Left ventricle myocardium inferior (tissue), 1 donor: ENCODE data around the gene RARG. TPM values are rescaled to one million over a fixed set of nuclear protein-coding genes. Genes with fewer than 3 reads are reported as not detected.

Source experiments
- DNase-seq: peaks from one replicate; pipeline ENCODE4 v3.0.0-alpha.2; 2020
- H3K27ac ChIP-seq: fragments of 200-600 bp; replicated peaks from 2 replicates; pipeline ENCODE4 v1.8.0; 2021
- H3K27me3 ChIP-seq: fragments of 200-600 bp; 2 replicates; pipeline ENCODE4 v1.8.0; 2021; ENCODE audit warnings: low read depth
- H3K36me3 ChIP-seq: fragments of 200-600 bp; 2 replicates; pipeline ENCODE4 v1.8.0; 2021
- H3K4me1 ChIP-seq: fragments of 200-600 bp; 2 replicates; pipeline ENCODE4 v1.8.0; 2021
- H3K4me3 ChIP-seq: fragments of 200-600 bp; 2 replicates; pipeline ENCODE4 v1.8.0; 2021; ENCODE audit warnings: mild to moderate bottlenecking, moderate library complexity
- H3K9me3 ChIP-seq: fragments of 200-600 bp; replicated peaks from 2 replicates; pipeline ENCODE4 v1.8.0; 2021
- CTCF ChIP-seq: fragments of 200-600 bp; IDR thresholded peaks from 2 replicates; pipeline ENCODE4 v1.8.0; 2021; ENCODE audit warnings: antibody characterized with exemption, mild to moderate bottlenecking, borderline replicate concordance
- intact Hi-C: fragments of 100-400 bp; cut with micrococcal nuclease; formaldehyde crosslinking; loops from one replicate; pipeline ENCODE4 v1.11.0; 2022
- total RNA-seq: library from RNA; stranded (reverse); fragmentation: NEBNext Ultra II Directional; extraction: Animal tissue kit (Norgen Biotek cat#: 25700); gene quantifications from one replicate; pipeline ENCODE4 v1.2.1, GENCODE V29; 2021
- donor health status: DM: no; HTN: yes; CAD: no; lungs with severe emphysema.

RARG gene
- total RNA-seq, 1 donor from 2014 or later, result 14.9 TPM

DNA sequence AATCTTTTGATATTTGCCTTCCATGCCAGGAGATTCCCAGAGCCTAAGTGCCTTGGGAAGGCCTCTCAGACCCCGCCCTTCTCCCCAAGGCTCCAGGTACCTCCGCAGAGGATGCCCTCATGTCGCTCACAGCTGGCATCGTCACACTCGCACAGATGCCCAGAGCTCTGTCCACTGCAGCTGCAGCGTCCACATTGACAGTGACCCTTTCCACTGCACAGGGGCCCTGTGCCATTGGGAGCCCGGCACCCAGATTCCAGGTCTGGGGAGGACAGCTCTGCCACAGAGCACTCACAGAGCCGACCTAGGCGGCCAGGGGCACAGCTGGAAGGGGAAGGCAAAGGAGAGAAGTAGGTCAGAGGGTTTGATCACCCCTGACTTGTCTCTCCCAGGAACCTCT lies 39.0 kb downstream of the RARG start:
- Histone ChIP-seq H3K4me3 (no peak overlapping the region), H3K27ac (no peak overlapping the region), H3K36me3 (peaks cover 10% of the 10 kb centered on the region), H3K4me1 (peaks cover 24% of the 10 kb centered on the region), H3K9me3 (no peaks in the 10 kb centered on the region), H3K27me3 (no peaks in the 10 kb centered on the region)
- no peak for DNase-seq
- intact Hi-C loops, result no loop called here
- TF ChIP-seq CTCF, result no peak

DNA sequence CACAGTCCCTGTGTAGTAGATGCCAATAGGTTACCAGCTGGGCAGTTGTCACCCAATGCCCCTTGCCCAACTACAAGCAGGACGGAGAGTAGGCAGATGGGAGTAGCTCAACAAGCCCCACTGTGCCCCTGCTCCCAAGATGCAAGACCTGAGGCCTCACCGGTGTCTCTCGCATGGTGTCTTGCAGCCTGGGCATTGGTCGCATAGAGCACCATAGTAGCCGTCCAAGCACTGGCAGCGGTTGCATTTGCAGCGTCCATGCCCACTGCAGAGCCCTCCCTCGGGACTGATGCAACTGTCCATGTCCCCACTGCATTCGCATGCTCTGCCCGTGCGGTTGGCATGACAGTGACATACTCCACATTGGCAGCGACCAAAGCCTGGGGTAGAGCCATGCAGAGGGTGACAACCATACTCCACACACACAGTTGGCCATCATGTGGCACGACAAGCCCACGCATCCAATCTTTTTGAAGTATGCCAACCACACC lies 39.4 kb downstream of the RARG start:
- Histone ChIP-seq H3K9me3 (no peaks in the 10 kb centered on the region), H3K36me3 (peaks cover 14% of the 10 kb centered on the region), H3K27me3 (no peaks in the 10 kb centered on the region), H3K27ac (no peak overlapping the region), H3K4me1 (peaks cover 19% of the 10 kb centered on the region), H3K4me3 (no peak overlapping the region)
- DNase-seq, result no peak
- TF ChIP-seq CTCF, result no peak
- intact Hi-C loops, result no loop called here

DNA sequence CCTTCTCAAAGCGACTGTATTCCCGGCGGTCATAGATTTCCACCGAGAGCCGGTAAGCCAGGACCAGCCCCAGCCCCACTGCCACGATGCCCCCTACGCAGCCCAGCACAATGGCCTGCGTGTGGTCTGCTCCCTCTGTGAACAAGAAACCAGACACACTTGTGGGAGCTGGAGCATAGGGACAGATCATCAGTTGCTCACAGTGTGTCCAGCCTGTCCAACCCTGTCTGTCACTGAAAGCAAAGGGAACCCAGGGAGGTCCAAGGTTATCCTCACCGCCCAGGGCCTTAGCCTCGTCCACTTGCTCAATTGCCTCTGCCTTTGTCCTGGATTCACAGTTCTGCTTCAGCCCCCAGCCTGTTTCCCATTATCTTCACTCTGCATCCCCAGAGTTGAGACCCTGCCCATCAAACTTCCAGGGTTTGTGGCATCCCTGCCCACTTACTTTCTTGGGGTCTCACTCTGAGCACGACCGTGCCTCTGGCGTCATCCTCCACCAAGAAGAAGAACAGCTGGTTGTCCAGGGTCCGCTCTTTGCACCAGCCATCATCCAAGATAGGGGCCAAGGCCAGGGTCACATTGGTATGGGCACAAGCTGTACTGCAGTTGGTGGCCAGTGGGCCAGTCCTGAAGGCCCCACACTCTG lies 40.0 kb downstream of the RARG start:
- peaks cover 20% of the 10 kb centered on the region for H3K36me3 ChIP-seq
- intact Hi-C loops, result no loop called here
- peaks cover 14% of the 10 kb centered on the region for H3K4me1 ChIP-seq
- no peaks in the 10 kb centered on the region for H3K27me3 ChIP-seq
- DNase-seq, result no peak
- no peak overlapping the region for H3K27ac ChIP-seq
- H3K9me3 ChIP-seq, result no peaks in the 10 kb centered on the region
- TF ChIP-seq CTCF, result no peak
- no peak overlapping the region for H3K4me3 ChIP-seq

DNA sequence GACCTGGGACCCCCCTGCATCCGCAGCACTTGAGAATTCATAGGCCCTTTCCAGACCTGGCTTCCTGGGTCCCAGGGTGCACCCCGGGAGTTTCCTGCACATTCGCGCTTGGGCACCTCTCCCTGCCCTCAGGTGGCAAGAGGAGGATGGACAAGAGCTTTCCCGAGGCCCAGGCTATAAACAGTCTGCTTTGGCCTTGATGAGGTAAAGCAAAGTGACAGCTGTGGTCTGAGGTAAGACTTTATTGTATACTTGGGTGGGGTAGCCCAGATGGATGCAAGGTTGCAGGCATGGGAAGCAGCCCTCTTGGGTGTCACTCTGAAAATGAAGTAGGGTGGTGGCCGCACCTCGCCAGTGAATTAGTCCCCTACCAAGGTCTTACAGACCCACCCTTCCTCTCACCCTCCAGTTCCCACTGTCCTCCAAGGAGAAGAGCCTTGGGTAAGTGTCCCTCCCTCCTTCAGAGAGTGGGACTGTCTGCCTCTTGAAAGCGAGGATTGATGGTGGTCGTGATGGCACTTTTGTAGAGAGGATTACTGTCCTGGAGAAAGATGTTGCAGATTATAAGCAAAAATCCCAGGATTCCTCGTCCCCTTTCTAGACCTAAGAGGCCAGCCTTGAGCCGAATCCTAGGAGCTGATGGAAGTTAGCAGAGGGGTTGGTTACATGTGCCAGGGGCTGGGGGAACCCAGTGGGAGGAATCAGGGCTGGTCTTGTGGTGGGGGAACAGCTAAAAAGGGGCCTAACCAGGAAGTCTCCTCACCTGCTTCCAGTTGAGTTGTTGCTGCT lies 40.7 kb downstream of the RARG start:
- Histone ChIP-seq H3K36me3 (peaks cover 27% of the 10 kb centered on the region), H3K4me3 (no peak overlapping the region), H3K27me3 (no peaks in the 10 kb centered on the region), H3K27ac (no peak overlapping the region), H3K9me3 (no peaks in the 10 kb centered on the region), H3K4me1 (peaks cover 14% of the 10 kb centered on the region)
- intact Hi-C loops, result no loop called here
- TF ChIP-seq CTCF, result no peak
- DNase-seq, result no peak

- peaks cover 14% of the 10 kb centered on the region for H3K4me1 ChIP-seq
- TF ChIP-seq CTCF, result peak; percentile 80
- peak overlapping the region; percentile 16 for H3K27ac ChIP-seq
- no peak overlapping the region for H3K4me3 ChIP-seq
- no peaks in the 10 kb centered on the region for H3K9me3 ChIP-seq
- peaks cover 38% of the 10 kb centered on the region for H3K36me3 ChIP-seq
- H3K27me3 ChIP-seq, result no peaks in the 10 kb centered on the region
- intact Hi-C loops, result no loop called here
- DNase-seq, result peak; percentile 62
These were observed 41.8 kb downstream of the RARG start for GRCh38 chr12:53190108-53190729.
